Neural progenitor cell (in vitro differentiated cells): ENCODE data around the gene TMEM240.
"Not testable (repeated sequence)": the region's sequence is repeated elsewhere in the genome, so short reads cannot be mapped to it uniquely, and the experiment has no call there.

ENCODE experiments used
- EZH2 ChIP-seq: fragments of 200-600 bp; sonication (generic); IDR thresholded peaks from 2 replicates; pipeline ENCODE4 v1.6.1; 2017; ENCODE audit warnings: antibody characterized with exemption, mild to moderate bottlenecking, moderate library complexity
- EZH2phosphoT487 ChIP-seq: fragments of 200-600 bp; sonication (generic); IDR thresholded peaks from 2 replicates; pipeline ENCODE4 v1.6.1; 2017; ENCODE audit warnings: antibody characterized with exemption
- TF ChIP-seq, protein P1 (sequence below): fragments of 200-600 bp; sonication (generic); IDR thresholded peaks from 2 replicates; pipeline ENCODE4 v1.5.1; 2017; ENCODE audit warnings: antibody characterized with exemption, mild to moderate bottlenecking

DNA sequence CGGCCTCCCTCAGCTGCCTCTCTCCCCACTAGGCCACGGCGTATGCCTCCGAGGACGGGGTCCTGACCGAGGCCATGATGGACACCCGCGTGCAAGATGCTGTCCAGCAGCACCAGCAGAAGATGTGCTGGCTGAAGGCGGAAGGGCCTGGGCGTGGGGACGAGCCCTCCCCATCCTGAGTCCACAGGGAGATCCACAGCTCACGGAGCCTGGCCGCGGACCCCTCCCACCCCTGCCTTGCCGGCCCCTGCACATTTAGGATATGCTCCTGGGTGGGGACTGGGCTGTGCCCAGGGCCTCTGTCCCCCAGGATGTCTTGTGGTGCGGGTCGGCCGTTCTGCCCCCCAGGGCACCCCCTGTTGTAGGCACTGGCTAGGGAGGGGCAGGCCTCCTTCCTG, 6.5 kb downstream of the TMEM240 start:
- TF ChIP-seq, protein P1, sequence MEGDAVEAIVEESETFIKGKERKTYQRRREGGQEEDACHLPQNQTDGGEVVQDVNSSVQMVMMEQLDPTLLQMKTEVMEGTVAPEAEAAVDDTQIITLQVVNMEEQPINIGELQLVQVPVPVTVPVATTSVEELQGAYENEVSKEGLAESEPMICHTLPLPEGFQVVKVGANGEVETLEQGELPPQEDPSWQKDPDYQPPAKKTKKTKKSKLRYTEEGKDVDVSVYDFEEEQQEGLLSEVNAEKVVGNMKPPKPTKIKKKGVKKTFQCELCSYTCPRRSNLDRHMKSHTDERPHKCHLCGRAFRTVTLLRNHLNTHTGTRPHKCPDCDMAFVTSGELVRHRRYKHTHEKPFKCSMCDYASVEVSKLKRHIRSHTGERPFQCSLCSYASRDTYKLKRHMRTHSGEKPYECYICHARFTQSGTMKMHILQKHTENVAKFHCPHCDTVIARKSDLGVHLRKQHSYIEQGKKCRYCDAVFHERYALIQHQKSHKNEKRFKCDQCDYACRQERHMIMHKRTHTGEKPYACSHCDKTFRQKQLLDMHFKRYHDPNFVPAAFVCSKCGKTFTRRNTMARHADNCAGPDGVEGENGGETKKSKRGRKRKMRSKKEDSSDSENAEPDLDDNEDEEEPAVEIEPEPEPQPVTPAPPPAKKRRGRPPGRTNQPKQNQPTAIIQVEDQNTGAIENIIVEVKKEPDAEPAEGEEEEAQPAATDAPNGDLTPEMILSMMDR = not testable (repeated sequence)
- TF ChIP-seq EZH2, EZH2phosphoT487: not testable (repeated sequence)
